AG09319 (cell line): Measurements from ENCODE around the gene BAZ2B.
"Not testable (repeated sequence)": the region's sequence is repeated elsewhere in the genome, so short reads cannot be mapped to it uniquely, and the experiment has no call there.

Experiments
- DNase-seq: peaks from one replicate; pipeline ENCODE4 v3.0.0-alpha.2; 2010; ENCODE audit warnings: low read depth; ENCODE audit errors: extremely low read depth
- TF ChIP-seq, protein P1 (sequence below): IDR thresholded peaks from 2 replicates; pipeline ENCODE4 v1.5.1; 2011; ENCODE audit warnings: low read depth, mild to moderate bottlenecking, inconsistent platforms, low read length, moderate library complexity

Gene BAZ2B

DNA sequence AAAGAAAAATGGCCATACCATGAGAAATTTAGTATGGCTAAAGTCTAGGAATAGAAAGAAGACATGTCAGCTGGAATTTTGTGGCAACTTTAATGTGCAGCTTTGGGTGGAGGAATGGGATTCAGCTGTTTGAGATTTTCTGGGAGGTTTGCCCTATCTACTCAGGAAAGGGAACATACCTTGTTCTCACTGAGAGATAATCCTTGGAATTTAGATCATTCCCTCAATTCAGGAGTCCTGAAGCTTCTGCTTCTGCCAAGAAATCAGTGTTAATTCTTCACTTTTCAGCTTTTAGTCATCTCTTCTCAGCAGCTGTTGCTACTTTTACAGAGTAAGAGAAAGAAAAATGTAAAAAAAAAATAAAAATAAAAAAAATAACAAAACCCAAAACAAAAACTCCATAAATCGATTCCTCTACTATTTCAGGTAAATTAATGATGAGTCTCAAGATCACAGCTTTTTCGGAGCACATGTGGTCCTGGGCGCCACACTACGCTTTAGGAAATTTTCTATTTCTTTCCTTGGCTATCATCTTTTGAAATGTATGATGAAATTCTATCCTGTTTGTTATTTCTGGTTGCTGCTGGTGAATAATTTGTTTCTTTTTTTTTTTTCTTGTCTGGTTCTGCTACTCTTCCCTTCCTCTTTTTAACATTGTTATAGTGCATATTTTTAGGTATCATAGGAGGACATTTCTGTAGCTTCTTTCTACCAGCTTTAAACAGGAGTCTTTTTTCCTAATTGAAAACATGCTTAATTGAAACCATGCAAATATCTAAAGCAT lies 18.9 kb upstream of the BAZ2B start:
- no peak for DNase-seq
- TF ChIP-seq, protein P1, sequence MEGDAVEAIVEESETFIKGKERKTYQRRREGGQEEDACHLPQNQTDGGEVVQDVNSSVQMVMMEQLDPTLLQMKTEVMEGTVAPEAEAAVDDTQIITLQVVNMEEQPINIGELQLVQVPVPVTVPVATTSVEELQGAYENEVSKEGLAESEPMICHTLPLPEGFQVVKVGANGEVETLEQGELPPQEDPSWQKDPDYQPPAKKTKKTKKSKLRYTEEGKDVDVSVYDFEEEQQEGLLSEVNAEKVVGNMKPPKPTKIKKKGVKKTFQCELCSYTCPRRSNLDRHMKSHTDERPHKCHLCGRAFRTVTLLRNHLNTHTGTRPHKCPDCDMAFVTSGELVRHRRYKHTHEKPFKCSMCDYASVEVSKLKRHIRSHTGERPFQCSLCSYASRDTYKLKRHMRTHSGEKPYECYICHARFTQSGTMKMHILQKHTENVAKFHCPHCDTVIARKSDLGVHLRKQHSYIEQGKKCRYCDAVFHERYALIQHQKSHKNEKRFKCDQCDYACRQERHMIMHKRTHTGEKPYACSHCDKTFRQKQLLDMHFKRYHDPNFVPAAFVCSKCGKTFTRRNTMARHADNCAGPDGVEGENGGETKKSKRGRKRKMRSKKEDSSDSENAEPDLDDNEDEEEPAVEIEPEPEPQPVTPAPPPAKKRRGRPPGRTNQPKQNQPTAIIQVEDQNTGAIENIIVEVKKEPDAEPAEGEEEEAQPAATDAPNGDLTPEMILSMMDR, result no peak

DNA sequence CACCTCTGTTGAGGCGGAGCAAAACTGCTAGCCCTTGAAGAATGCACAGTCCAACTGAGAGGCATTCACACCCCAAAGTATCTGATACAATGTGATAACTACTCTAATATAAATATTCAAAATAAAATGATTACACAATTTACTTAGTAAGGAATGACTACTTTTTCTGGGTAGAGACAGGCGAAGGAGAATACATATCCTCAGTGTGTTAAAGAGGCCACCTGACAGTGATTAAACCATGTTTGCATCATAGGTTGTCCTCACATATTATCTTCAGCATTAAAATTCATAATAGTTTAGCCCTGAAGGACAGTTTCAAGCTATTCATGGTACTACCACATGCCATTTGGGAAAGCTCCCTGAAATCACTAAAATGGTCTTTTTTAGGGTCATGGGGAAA lies 16.9 kb upstream of the BAZ2B start:
- TF ChIP-seq, protein P1, result no peak

DNA sequence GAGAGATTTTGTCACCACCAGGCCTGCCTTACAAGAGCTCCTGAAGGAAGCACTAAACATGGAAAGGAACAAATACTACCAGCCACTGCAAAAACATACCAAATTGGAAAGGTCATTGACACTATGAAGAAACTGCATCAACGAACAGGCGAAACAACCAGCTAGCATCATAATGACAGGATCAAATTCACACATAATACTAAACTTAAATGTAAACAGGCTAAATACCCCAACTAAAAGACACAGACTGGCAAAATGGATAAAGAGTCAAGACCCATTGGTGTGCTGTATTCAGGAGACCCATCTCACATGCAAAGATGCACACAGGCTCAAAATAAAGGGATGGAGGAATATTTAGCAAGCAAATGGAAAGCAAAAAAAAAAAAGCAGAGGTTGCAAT lies 9.3 kb upstream of the BAZ2B start:
- not testable (repeated sequence) for DNase-seq

More for the DNA sequence above, 16.9 kb upstream of the BAZ2B start:
- no peak for DNase-seq

DNA sequence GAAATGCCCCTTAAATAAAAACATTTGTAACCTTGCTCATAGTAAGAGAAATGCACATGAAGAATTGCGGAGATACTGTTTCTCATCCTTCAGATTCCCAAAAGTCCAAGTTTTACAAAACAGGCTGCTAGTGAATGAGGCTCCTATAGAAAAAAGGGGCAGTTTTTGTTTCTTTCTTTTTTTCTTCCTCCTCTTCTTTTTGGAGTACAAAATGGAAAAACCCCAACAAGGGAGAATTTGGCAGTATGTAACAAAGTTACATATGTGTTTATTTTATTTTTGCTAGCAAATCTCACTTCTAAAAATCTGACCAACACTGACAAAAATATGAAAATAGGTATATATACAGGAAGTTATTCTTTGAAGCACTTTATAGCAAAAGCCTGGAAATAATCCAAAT lies 7.1 kb upstream of the BAZ2B start:
- TF ChIP-seq, protein P1, result no peak

DNA sequence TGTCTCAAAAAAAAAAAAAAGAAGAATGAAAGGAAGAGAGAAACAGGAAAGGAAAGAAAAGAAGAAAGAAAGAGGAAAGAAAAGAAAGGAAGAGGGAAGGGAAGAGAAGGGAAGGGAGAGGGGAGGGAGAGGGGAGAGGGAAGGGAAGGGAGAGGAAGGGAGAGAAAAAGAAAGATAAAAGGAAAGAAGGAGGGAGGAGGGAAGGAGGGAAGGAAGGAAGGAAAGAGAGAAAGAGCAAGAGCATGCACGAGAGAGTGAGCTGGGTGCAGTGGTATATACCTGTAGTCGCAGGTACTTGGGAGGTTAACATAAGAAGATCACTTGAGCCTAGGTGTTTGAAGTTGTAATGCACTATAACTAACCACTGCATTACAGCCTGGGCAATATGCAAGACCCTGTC lies 6.6 kb upstream of the BAZ2B start:
- TF ChIP-seq, protein P1, result no peak
- no peak for DNase-seq

More for the DNA sequence above, 7.1 kb upstream of the BAZ2B start:
- no peak for DNase-seq

DNA sequence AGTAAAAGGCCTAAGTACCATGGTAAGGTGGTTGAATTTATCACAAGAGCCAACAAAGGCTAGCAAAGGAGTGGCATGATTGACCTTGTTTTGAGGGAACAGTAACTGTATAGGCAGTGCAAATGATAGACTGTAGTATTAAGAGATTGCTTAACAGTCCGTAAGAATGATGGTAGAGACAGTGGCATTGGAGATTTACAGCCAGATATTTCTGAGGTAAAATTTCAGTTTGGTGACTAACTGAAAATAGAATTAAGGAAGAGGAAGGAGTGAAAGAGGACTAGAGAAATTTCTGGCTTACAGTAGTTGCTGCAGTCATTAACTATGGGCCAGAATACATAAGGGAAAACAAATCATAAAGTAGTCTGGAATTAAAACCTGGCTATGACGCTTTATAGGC lies 4.4 kb upstream of the BAZ2B start:
- no peak for DNase-seq
- TF ChIP-seq, protein P1, result no peak

DNA sequence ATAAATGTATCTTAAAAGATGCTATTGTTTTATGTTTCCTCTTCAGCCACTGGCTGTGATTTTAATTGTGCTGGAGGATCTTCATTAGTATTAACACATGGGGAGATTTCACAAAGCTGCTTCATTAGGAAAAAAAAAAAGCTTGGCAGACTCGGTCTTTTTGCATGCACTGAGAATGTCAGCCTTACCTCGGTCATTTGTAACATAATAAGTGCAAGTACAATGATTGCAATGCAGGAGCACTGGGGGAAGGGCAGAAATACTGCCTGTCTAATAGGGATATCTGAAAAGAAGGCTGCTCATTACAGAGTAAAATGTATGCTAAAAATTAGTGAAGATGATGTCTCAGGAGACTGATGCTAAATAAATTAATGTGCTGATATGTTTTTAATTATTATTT lies 1.3 kb upstream of the BAZ2B start:
- TF ChIP-seq, protein P1, result no peak
- DNase-seq, result no peak

DNA sequence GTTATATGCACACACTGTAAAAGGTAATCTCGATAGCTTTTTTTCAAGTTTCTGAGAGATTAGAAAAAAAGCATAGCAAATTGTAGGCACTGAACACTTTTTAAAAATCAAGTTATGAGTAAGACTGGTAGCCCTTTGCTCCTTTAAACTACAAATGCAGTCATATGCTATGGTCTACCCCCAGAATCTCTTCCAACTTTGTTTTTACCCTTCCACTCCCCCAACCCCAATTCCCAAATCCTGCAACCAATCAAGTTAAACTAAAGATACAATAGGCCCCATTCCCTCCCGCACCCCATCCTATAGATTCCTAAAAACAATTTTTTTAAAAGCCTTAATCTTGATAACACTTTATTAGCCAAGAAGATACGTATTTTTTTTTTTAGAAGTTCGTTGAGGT lies 752 bp upstream of the BAZ2B start:
- TF ChIP-seq, protein P1, result no peak
- DNase-seq, result no peak
